Endothelial cell of umbilical vein (primary cell): Measurements from ENCODE around the gene SYMPK. TPM values are rescaled to one million over a fixed set of nuclear protein-coding genes. Genes with fewer than 3 reads are reported as not detected.

Experiments
- BruUV-seq: library from RNA; stranded (reverse); fragments of 400-500 nt; replicated peaks from 2 replicates; lab custom pipeline; 2021; lab: Mats Ljungman, UMichigan
- CTCF ChIA-PET: fragments of 300-600, 350-600 bp; sonication (Branson Sonifier 250); formaldehyde crosslinking; loops from one replicate; lab custom pipeline; 2021; ENCODE audit warnings: antibody characterized with exemption, inconsistent platforms; lab: Charles Lee
- POLR2A ChIA-PET: fragments of 300-600, 350-600 bp; sonication (Branson Sonifier 250); formaldehyde crosslinking; loops from one replicate; lab custom pipeline; 2021; ENCODE audit warnings: antibody characterized with exemption, inconsistent platforms; lab: Charles Lee
- DNase-seq: peaks from one replicate; pipeline ENCODE4 v3.0.0-alpha.2; 2011; ENCODE audit warnings: low read depth, low spot score
- FAIRE-seq: peaks from 2 replicates; lab custom pipeline; 2011; peaks lifted over from hg19 to GRCh38; lab: Jason Lieb, UNC
- H2AFZ ChIP-seq: 2 replicates; pipeline ENCODE4 v1.6.0; 2012; ENCODE audit warnings: low read depth, low read length, control low read depth, inconsistent platforms
- H3K27ac ChIP-seq: 2 replicates; pipeline ENCODE4 v1.5.1; 2011; ENCODE audit warnings: low read depth, mild to moderate bottlenecking, control low read depth, low read length, moderate library complexity; ENCODE audit not compliant: insufficient read depth
- H3K27me3 ChIP-seq, 2 experiments: 2 replicates each; pipeline versions ENCODE4 v1.6.0 to v1.6.1; 2011; ENCODE audit warnings: low read length in 2 of 2, mixed read lengths in 1 of 2; ENCODE audit not compliant: control insufficient read depth in 2 of 2, insufficient read depth in 2 of 2
- H3K36me3 ChIP-seq, 2 experiments: 2 replicates in 1 of 2; 3 replicates in 1 of 2; pipeline ENCODE4 v1.5.1; 2011; ENCODE audit warnings: low read length in 2 of 2, mild to moderate bottlenecking in 1 of 2, moderate library complexity in 1 of 2; ENCODE audit not compliant: control insufficient read depth in 2 of 2, insufficient read depth in 2 of 2; ENCODE audit errors: extremely low read depth in 1 of 2
- H3K4me1 ChIP-seq: 3 replicates; pipeline ENCODE4 v1.5.1; 2011; ENCODE audit warnings: mild to moderate bottlenecking, low read length; ENCODE audit not compliant: control insufficient read depth, insufficient read depth; ENCODE audit errors: extremely low read depth
- H3K4me2 ChIP-seq: 2 replicates; pipeline ENCODE4 v1.6.1; 2011; ENCODE audit warnings: low read length, control low read depth, mixed read lengths; ENCODE audit not compliant: insufficient read depth
- H3K4me3 ChIP-seq, 3 experiments: fragments of 200-600 bp in 1 of 3; sonication (generic), shearing (Covaris generic) in 1 of 3; replicated peaks in 1 of 3; 2 replicates each; pipeline ENCODE4 v1.5.1; 2011 to 2016; ENCODE audit warnings: control low read depth in 3 of 3, low read length in 3 of 3, mild to moderate bottlenecking in 2 of 3, inconsistent platforms in 1 of 3, low read depth in 1 of 3, moderate library complexity in 1 of 3; ENCODE audit not compliant: insufficient read depth in 1 of 3
- H3K79me2 ChIP-seq: 2 replicates; pipeline ENCODE4 v1.6.0; 2012; ENCODE audit warnings: low read length, inconsistent platforms; ENCODE audit not compliant: control insufficient read depth, insufficient read depth
- H3K9ac ChIP-seq: replicated peaks from 2 replicates; pipeline ENCODE3; 2011; ENCODE audit warnings: low read length, control low read depth; ENCODE audit not compliant: insufficient read depth; ENCODE audit errors: extremely low read depth
- H3K9me1 ChIP-seq: replicated peaks from 3 replicates; pipeline ENCODE4 v1.6.0; 2011; ENCODE audit warnings: mild to moderate bottlenecking, low read length; ENCODE audit not compliant: control insufficient read depth, insufficient read depth; ENCODE audit errors: extremely low read depth
- H3K9me3 ChIP-seq: replicated peaks from 2 replicates; pipeline ENCODE4 v1.5.1; 2012; ENCODE audit warnings: low read length, inconsistent platforms; ENCODE audit not compliant: control insufficient read depth, insufficient read depth
- H4K20me1 ChIP-seq: replicated peaks from 2 replicates; pipeline ENCODE3; 2011; ENCODE audit warnings: mild to moderate bottlenecking, low read length; ENCODE audit not compliant: control insufficient read depth, insufficient read depth; ENCODE audit errors: extremely low read depth
- EZH2 ChIP-seq: IDR thresholded peaks from 2 replicates; pipeline ENCODE4 v1.6.1; 2012; ENCODE audit warnings: borderline replicate concordance, low read depth, mild to moderate bottlenecking, moderate library complexity, low read length, inconsistent platforms; ENCODE audit not compliant: severe bottlenecking
- FOS ChIP-seq: IDR thresholded peaks from 2 replicates; pipeline ENCODE4 v1.6.1; 2011; ENCODE audit warnings: mild to moderate bottlenecking, low read length, moderate library complexity, borderline replicate concordance; ENCODE audit not compliant: insufficient read depth
- GATA2 ChIP-seq: IDR thresholded peaks from 2 replicates; pipeline ENCODE4 v1.7.0; 2011; ENCODE audit warnings: low read depth, mild to moderate bottlenecking, moderate library complexity, mixed read lengths, low read length; ENCODE audit not compliant: insufficient read length, insufficient read depth
- JUN ChIP-seq: IDR thresholded peaks from 2 replicates; pipeline ENCODE4 v1.6.1; 2011; ENCODE audit warnings: borderline replicate concordance, low read depth; ENCODE audit not compliant: insufficient read length, insufficient read depth
- MYC ChIP-seq: IDR thresholded peaks from one replicate; pipeline ENCODE4 v1.6.1; 2011; ENCODE audit warnings: mild to moderate bottlenecking, low read depth, low read length
- POLR2A ChIP-seq: IDR thresholded peaks from 2 replicates; pipeline ENCODE4 v1.6.1; 2012; ENCODE audit warnings: low read depth, mild to moderate bottlenecking, control low read depth, low read length
- POLR2AphosphoS5 ChIP-seq: IDR thresholded peaks from 2 replicates; pipeline ENCODE4 v1.6.1; 2012; ENCODE audit warnings: low read depth, mild to moderate bottlenecking, control low read depth, low read length, moderate library complexity; ENCODE audit not compliant: insufficient read depth
- dilution Hi-C: fragments of 300-500 bp; cut with MboI; formaldehyde crosslinking; loops from one replicate; pipeline ENCODE4 v1.15.0; 2019; ENCODE audit warnings: low sequenced_read_pairs; ENCODE audit not compliant: extremely low pct_ligation_motif_present
- intact Hi-C: fragments of 100-400 bp; cut with micrococcal nuclease; formaldehyde crosslinking; loops from one replicate; pipeline ENCODE4 v1.10.0; 2022
- polyA plus RNA-seq, 4 experiments: library from polyadenylated mRNA; depleted of rRNA in 3 of 4; stranded (reverse) in 3 of 4; unstranded in 1 of 4; fragments of >200 nt; gene quantifications; 2 replicates each; pipeline versions ENCODE4 v1.2.1 to v1.2.3, GENCODE V29; 2011 to 2012; ENCODE audit warnings: missing spikeins in 1 of 4
- total RNA-seq: library from RNA; stranded (reverse); gene quantifications from 2 replicates; pipeline ENCODE4 v1.2.3, GENCODE V29; 2021
- TF ChIP-seq, protein P1 (sequence below): IDR thresholded peaks from 2 replicates; pipeline ENCODE4 v1.6.1; 2011; ENCODE audit not compliant: insufficient read depth, insufficient read length
- TF ChIP-seq, protein P2 (sequence below), 2 donors: IDR thresholded peaks; 1 replicate in 1 of 2; 2 replicates in 1 of 2; pipeline ENCODE4 v1.5.1; 2011; ENCODE audit warnings: low read length in 2 of 2, mild to moderate bottlenecking in 2 of 2, moderate library complexity in 2 of 2, control low read depth in 1 of 2, inconsistent platforms in 1 of 2, low read depth in 1 of 2; ENCODE audit not compliant: insufficient read depth in 1 of 2; ENCODE audit errors: extremely low read depth in 1 of 2

The SYMPK gene
- total and polyA plus RNA-seq, 2 donors (not counting 3 experiments of a cell fraction or from before 2014, with no cell fraction given): 89.8 to 95.7 TPM

GRCh38 chr19:45911291-45911690 is 48.3 kb upstream of the SYMPK start:
- H3K4me2 ChIP-seq: no peak overlapping the region
- CTCF ChIA-PET: interaction anchor here (1.0 kb wide), 1 partner anchor 8 kb away, joined by 4 read pairs; no protein-coding TSS in a partner anchor
- POLR2A ChIA-PET: no interaction called here
- no peaks in the 10 kb centered on the region for H3K9me3 ChIP-seq
- TF ChIP-seq, protein P1, sequence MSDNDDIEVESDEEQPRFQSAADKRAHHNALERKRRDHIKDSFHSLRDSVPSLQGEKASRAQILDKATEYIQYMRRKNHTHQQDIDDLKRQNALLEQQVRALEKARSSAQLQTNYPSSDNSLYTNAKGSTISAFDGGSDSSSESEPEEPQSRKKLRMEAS: no peak
- no peak for TF ChIP-seq EZH2
- no peak for TF ChIP-seq MYC
- TF ChIP-seq POLR2AphosphoS5: no peak
- no peak for TF ChIP-seq FOS
- TF ChIP-seq POLR2A: no peak
- TF ChIP-seq, protein P2, sequence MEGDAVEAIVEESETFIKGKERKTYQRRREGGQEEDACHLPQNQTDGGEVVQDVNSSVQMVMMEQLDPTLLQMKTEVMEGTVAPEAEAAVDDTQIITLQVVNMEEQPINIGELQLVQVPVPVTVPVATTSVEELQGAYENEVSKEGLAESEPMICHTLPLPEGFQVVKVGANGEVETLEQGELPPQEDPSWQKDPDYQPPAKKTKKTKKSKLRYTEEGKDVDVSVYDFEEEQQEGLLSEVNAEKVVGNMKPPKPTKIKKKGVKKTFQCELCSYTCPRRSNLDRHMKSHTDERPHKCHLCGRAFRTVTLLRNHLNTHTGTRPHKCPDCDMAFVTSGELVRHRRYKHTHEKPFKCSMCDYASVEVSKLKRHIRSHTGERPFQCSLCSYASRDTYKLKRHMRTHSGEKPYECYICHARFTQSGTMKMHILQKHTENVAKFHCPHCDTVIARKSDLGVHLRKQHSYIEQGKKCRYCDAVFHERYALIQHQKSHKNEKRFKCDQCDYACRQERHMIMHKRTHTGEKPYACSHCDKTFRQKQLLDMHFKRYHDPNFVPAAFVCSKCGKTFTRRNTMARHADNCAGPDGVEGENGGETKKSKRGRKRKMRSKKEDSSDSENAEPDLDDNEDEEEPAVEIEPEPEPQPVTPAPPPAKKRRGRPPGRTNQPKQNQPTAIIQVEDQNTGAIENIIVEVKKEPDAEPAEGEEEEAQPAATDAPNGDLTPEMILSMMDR (IDR thresholded peaks at IDR 0.05; ENCODE audit: extremely low read depth in 1 of 2, insufficient read depth in 1 of 2, low read depth in 1 of 2, low read length in 2 of 2): no peak
- no peak for TF ChIP-seq JUN
- TF ChIP-seq GATA2: no peak
- no peaks in the 10 kb centered on the region for H3K79me2 ChIP-seq
- H3K9ac ChIP-seq: no peak overlapping the region
- H4K20me1 ChIP-seq: no peaks in the 10 kb centered on the region
- H3K9me1 ChIP-seq: no peaks in the 10 kb centered on the region
- H3K36me3 ChIP-seq: no peaks in the 10 kb centered on the region
- no peak for FAIRE-seq
- DNase-seq: no peak
- H3K27me3 ChIP-seq: no peaks in the 10 kb centered on the region
- dilution Hi-C loops (no loop called here), intact Hi-C loops (no loop called here)
- BruUV-seq: no TSS peak
- H3K4me3 ChIP-seq: no peak overlapping the region
- no peak overlapping the region for H3K27ac ChIP-seq
- no peaks in the 10 kb centered on the region for H3K4me1 ChIP-seq
- no peak overlapping the region for H2AFZ ChIP-seq
